ENCODE data around the gene TYK2. TPM values are rescaled to one million over a fixed set of nuclear protein-coding genes. Genes with fewer than 3 reads are reported as not detected.
"Not testable (repeated sequence)": the region's sequence is repeated elsewhere in the genome, so short reads cannot be mapped to it uniquely, and the experiment has no call there.

The TYK2 gene
- total and polyA plus RNA-seq, 4 donors: 47.9 to 63.1 (median 59.6) TPM

DNA sequence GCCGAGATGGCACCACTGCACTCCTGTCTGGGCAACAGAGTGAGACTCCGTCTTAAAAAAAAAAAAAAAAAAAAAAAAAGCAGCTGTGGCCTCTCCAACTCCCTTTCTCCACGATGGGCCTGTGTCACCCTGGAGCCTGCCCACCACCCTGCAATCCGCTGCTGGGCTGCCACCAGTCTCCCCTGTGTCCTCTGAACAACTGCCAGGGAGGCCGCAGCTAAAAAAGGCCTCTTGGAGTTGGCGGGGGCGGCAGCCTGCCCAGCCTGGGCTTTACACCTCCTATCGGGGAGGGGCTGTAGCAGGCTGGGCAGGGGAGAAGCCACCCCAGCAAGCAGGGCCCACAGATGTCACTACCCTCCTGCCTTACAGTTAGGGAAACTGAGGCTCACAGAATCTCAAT is 19.5 kb upstream of the TYK2 start:
- TF ChIP-seq SP1 (IDR thresholded peaks at IDR 0.05) (no peak), RAD21 (IDR thresholded peaks at IDR 0.05) (no peak), NR2F2 (IDR thresholded peaks at IDR 0.05) (no peak), YY1 (IDR thresholded peaks at IDR 0.05) (no peak), HNF4G (IDR thresholded peaks at IDR 0.05) (no peak), FOXA2 (IDR thresholded peaks at IDR 0.05) (no peak), GABPA (IDR thresholded peaks at IDR 0.05 in 1 of 2, conservative IDR thresholded peaks at IDR 0.05 in 1 of 2) (no peak), RXRA (IDR thresholded peaks at IDR 0.05) (no peak), FOXA1 (IDR thresholded peaks at IDR 0.05) (no peak), JUND (IDR thresholded peaks at IDR 0.05) (no peak), HNF4A (conservative IDR thresholded peaks at IDR 0.05) (no peak), TAF1 (conservative IDR thresholded peaks at IDR 0.05) (no peak), EGR1 (IDR thresholded peaks at IDR 0.05; ENCODE audit: low read depth in 2 of 2) (no peak)
- TF ChIP-seq, protein P1, sequence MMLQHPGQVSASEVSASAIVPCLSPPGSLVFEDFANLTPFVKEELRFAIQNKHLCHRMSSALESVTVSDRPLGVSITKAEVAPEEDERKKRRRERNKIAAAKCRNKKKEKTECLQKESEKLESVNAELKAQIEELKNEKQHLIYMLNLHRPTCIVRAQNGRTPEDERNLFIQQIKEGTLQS (IDR thresholded peaks at IDR 0.05): no peak
- TF ChIP-seq, protein P2, sequence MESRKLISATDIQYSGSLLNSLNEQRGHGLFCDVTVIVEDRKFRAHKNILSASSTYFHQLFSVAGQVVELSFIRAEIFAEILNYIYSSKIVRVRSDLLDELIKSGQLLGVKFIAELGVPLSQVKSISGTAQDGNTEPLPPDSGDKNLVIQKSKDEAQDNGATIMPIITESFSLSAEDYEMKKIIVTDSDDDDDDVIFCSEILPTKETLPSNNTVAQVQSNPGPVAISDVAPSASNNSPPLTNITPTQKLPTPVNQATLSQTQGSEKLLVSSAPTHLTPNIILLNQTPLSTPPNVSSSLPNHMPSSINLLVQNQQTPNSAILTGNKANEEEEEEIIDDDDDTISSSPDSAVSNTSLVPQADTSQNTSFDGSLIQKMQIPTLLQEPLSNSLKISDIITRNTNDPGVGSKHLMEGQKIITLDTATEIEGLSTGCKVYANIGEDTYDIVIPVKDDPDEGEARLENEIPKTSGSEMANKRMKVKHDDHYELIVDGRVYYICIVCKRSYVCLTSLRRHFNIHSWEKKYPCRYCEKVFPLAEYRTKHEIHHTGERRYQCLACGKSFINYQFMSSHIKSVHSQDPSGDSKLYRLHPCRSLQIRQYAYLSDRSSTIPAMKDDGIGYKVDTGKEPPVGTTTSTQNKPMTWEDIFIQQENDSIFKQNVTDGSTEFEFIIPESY (IDR thresholded peaks at IDR 0.05): no peak
- TF ChIP-seq, protein P3, sequence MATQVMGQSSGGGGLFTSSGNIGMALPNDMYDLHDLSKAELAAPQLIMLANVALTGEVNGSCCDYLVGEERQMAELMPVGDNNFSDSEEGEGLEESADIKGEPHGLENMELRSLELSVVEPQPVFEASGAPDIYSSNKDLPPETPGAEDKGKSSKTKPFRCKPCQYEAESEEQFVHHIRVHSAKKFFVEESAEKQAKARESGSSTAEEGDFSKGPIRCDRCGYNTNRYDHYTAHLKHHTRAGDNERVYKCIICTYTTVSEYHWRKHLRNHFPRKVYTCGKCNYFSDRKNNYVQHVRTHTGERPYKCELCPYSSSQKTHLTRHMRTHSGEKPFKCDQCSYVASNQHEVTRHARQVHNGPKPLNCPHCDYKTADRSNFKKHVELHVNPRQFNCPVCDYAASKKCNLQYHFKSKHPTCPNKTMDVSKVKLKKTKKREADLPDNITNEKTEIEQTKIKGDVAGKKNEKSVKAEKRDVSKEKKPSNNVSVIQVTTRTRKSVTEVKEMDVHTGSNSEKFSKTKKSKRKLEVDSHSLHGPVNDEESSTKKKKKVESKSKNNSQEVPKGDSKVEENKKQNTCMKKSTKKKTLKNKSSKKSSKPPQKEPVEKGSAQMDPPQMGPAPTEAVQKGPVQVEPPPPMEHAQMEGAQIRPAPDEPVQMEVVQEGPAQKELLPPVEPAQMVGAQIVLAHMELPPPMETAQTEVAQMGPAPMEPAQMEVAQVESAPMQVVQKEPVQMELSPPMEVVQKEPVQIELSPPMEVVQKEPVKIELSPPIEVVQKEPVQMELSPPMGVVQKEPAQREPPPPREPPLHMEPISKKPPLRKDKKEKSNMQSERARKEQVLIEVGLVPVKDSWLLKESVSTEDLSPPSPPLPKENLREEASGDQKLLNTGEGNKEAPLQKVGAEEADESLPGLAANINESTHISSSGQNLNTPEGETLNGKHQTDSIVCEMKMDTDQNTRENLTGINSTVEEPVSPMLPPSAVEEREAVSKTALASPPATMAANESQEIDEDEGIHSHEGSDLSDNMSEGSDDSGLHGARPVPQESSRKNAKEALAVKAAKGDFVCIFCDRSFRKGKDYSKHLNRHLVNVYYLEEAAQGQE (IDR thresholded peaks at IDR 0.05): no peak
- TF ChIP-seq, protein P4, sequence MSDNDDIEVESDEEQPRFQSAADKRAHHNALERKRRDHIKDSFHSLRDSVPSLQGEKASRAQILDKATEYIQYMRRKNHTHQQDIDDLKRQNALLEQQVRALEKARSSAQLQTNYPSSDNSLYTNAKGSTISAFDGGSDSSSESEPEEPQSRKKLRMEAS (IDR thresholded peaks at IDR 0.05): no peak
- TF ChIP-seq, protein P5, sequence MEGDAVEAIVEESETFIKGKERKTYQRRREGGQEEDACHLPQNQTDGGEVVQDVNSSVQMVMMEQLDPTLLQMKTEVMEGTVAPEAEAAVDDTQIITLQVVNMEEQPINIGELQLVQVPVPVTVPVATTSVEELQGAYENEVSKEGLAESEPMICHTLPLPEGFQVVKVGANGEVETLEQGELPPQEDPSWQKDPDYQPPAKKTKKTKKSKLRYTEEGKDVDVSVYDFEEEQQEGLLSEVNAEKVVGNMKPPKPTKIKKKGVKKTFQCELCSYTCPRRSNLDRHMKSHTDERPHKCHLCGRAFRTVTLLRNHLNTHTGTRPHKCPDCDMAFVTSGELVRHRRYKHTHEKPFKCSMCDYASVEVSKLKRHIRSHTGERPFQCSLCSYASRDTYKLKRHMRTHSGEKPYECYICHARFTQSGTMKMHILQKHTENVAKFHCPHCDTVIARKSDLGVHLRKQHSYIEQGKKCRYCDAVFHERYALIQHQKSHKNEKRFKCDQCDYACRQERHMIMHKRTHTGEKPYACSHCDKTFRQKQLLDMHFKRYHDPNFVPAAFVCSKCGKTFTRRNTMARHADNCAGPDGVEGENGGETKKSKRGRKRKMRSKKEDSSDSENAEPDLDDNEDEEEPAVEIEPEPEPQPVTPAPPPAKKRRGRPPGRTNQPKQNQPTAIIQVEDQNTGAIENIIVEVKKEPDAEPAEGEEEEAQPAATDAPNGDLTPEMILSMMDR (IDR thresholded peaks at IDR 0.05; ENCODE audit: low read depth, low read length, missing input control): no peak
- WGBS: 94% methylated on average over 8 of the region's 8 CpGs
- Histone ChIP-seq H3K36me3 (ENCODE audit: control insufficient read depth in 4 of 4, insufficient read depth in 3 of 4, low read depth in 1 of 4, low read length in 3 of 4) (peaks cover 4 to 13% (median 5%) of the 10 kb centered on the region in 4 donors), H3K9ac (ENCODE audit: low read depth in 1 of 2, low read length in 2 of 2) (no peak overlapping the region), H3K27me3 (ENCODE audit: control insufficient read depth in 4 of 4, insufficient read depth in 4 of 4, low read length in 3 of 4) (no peaks in the 10 kb centered on the region), H3K9me3 (ENCODE audit: control insufficient read depth in 4 of 4, low read length in 3 of 4) (no peaks in the 10 kb centered on the region), H3K4me3 (ENCODE audit: low read depth in 1 of 3, low read length in 3 of 3) (no peak overlapping the region), H3K27ac (ENCODE audit: low read depth in 1 of 2, low read length in 2 of 2) (no peak overlapping the region), H3K4me1 (ENCODE audit: control insufficient read depth in 4 of 4, insufficient read depth in 4 of 4, low read length in 3 of 4) (peaks cover 6 to 42% (median 26%) of the 10 kb centered on the region in 4 donors)
- DNase-seq (ENCODE audit: low spot score): no peak

DNA sequence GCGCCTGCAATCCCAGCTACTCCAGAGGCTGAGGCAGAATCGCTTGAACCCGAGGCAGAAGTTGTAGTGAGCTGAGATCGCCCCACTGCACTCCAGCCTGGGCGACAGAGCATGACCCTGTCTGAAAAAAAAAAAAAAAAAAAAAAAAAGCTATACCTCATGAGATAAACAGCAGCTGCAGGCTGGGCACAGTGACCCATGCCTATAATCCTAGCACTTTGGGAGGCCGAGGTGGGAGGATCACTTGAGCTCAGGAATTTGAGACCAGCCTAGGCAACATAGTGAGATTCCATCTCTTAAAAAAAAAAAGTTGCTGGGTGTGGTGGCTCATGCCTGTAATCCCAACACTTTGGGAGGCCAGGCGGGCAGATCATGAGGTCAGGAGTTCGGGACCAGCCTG is 19.0 kb upstream of the TYK2 start:
- Histone ChIP-seq H3K36me3 (ENCODE audit: control insufficient read depth in 4 of 4, insufficient read depth in 3 of 4, low read depth in 1 of 4, low read length in 3 of 4) (peaks cover 5 to 16% (median 7%) of the 10 kb centered on the region in 4 donors), H3K4me1 (ENCODE audit: control insufficient read depth in 4 of 4, insufficient read depth in 4 of 4, low read length in 3 of 4) (peaks cover 6 to 37% (median 23%) of the 10 kb centered on the region in 4 donors)
- H3K9ac ChIP-seq (ENCODE audit: low read depth in 1 of 2, low read length in 2 of 2); H3K27me3 ChIP-seq (ENCODE audit: control insufficient read depth in 4 of 4, insufficient read depth in 4 of 4, low read length in 3 of 4); H3K27ac ChIP-seq (ENCODE audit: low read depth in 1 of 2, low read length in 2 of 2); H3K9me3 ChIP-seq (ENCODE audit: control insufficient read depth in 4 of 4, low read length in 3 of 4); DNase-seq (ENCODE audit: low spot score); H3K4me3 ChIP-seq (ENCODE audit: low read depth in 1 of 3, low read length in 3 of 3): not testable (repeated sequence)
- 95% methylated on average over 8 of the region's 8 CpGs for WGBS

All from liver (tissue), 9 donors.